ENCODE data around the gene EFCAB5.
"Not testable (repeated sequence)": the region's sequence is repeated elsewhere in the genome, so short reads cannot be mapped to it uniquely, and the experiment has no call there.

EFCAB5 gene
- 0.97 to 1.5 reads per million in 2 donors for total RNA-seq

GRCh38 chr17:29941334-29941733 is at the start of gene EFCAB5:
Gene EFCAB5 (plus strand): TSS chr17:29941634. CDS start chr17:29941797, 163 bp downstream.
- no peak for DNase-seq

GRCh38 chr17:29892201-29892600 is 49.2 kb upstream of the EFCAB5 start:
- no peak for DNase-seq

GRCh38 chr17:29897136-29897535 is 44.3 kb upstream of the EFCAB5 start:
- not testable (repeated sequence) for DNase-seq

- DNase-seq: no peak
Measured at GRCh38 chr17:29903471-29903870, 38.0 kb upstream of the EFCAB5 start.

- DNase-seq: no peak
Measured at GRCh38 chr17:29905086-29905878, 36.2 kb upstream of the EFCAB5 start.

GRCh38 chr17:29905879-29906167 is 35.6 kb upstream of the EFCAB5 start:
- no peak for DNase-seq

- DNase-seq: no peak
Measured at GRCh38 chr17:29906969-29907368, 34.5 kb upstream of the EFCAB5 start.

GRCh38 chr17:29909236-29910003 is 32.0 kb upstream of the EFCAB5 start:
- no peak for DNase-seq

GRCh38 chr17:29911641-29912177 is 29.7 kb upstream of the EFCAB5 start:
- no peak for DNase-seq

GRCh38 chr17:29914819-29915537 is 26.5 kb upstream of the EFCAB5 start:
- no peak for DNase-seq

GRCh38 chr17:29918016-29918415 is 23.4 kb upstream of the EFCAB5 start:
- DNase-seq: no peak

GRCh38 chr17:29918922-29919856 is 22.2 kb upstream of the EFCAB5 start:
- DNase-seq: no peak

GRCh38 chr17:29924786-29925185 is 16.6 kb upstream of the EFCAB5 start:
- DNase-seq: no peak

GRCh38 chr17:29927546-29927945 is 13.9 kb upstream of the EFCAB5 start:
- no peak for DNase-seq

GRCh38 chr17:29929006-29929532 is 12.4 kb upstream of the EFCAB5 start:
- DNase-seq: no peak

GRCh38 chr17:29929533-29930408 is 11.7 kb upstream of the EFCAB5 start, which contains the start of gene SSH2:
Gene SSH2 (minus strand): TSS chr17:29930228. CDS start chr17:29930000, 228 bp downstream.
- DNase-seq: peak; percentile 85

- no peak for DNase-seq
Measured at GRCh38 chr17:29930409-29931010, 10.9 kb upstream of the EFCAB5 start.

- peak; percentile 43 for DNase-seq
Measured at GRCh38 chr17:29931231-29931932, 10.1 kb upstream of the EFCAB5 start.

GRCh38 chr17:29933379-29933778 is 8.1 kb upstream of the EFCAB5 start:
- no peak for DNase-seq

Measured in T-helper 9 cell (primary cell).